Activated CD4-positive, alpha-beta T cell treated with anti-CD3 and anti-CD28 coated beads, Interleukin-10, Interleukin-2, amounts not matched to agents 100 ng/mL and 50 ng/mL, durations not matched to agents 16 hours and 8 hours (primary cell): ENCODE results near the gene USP11.
A peak's percentile ranks its signal among the peaks of the same experiment; 100 is the strongest.
"Not testable (repeated sequence)": the region's sequence is repeated elsewhere in the genome, so short reads cannot be mapped to it uniquely, and the experiment has no call there.

Experiments used
- DNase-seq: peaks from one replicate; pipeline ENCODE4 v3.0.0-alpha.2; 2020

USP11 gene

DNA sequence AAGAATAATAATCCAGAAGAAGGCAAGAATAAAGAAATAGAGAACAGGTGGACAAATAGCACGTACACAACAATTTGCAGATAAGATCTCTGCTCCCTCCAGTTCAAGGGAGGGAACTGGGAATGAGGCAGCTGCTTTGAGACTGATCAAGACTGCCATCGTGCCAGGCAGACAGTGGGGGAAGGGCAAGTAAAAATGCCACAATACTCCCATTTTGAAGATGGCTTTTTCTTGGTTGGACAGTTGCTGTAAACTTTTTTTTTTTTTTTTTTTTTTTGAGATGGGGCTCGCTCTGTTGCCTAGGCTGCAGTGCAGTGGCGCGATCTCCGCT is 17.2 kb downstream of the USP11 start:
- no peak for DNase-seq

GRCh38 chrX:47257620-47258019 is 24.8 kb downstream of the USP11 start:
- DNase-seq, result not testable (repeated sequence)

- DNase-seq, result peak; percentile 58
These were observed 31.8 kb downstream of the USP11 start for GRCh38 chrX:47264483-47265173.

DNA sequence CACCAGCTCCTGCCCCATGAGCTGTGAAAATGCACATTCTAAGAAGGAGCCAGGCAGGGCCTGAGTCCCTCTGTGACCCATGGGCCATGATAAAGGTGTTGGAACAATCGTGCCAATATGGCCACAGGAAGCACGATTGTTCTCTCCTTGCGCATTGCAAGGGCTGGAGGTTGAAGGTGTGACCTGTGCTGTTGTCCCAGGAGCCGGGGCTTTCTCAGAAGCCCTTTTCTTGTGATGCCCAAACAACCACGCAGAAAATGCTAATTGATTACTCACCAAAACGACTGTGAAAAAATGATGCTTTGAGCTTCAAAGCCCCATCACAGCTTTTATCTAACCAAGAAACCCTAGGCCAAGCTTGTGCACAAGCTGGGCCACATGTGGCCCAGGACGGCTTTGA is 33.8 kb downstream of the USP11 start:
- DNase-seq, result no peak

- no peak for DNase-seq
These were observed 39.2 kb downstream of the USP11 start for GRCh38 chrX:47272013-47272408.

DNA sequence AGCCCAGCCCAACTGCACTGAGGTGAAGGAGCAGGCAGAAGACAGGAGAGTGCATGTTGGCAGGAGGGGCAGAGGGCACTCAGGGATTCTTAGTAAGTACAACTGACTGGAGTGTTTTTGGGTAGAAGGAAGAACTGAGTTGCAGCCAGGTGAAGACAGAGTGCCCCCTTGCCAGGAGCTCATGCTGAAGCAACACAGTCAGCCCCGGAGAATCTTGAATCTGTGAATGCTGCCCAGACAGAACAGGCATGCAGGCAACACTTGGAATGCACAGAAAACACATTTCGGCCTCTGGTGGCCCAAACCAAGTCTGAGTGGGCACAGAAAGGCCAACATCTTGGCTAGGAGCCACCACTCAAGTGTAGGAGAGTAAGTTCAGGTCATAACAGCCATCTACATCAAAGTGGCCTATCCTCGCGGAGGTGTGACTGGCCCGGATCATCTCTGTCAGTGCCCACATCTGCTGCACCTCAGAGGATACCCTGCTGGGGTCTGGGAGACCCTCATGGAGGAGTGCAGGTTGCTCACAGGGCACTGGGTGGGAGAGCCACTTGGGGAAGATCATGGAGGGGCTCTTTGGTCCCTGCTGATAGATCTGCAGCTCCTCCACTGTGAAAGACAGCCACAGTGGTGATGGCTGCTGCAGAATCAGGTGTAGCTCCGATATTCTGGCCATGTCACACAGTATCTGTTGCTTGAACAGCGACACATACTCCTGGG is 40.4 kb downstream of the USP11 start:
- DNase-seq, result no peak

GRCh38 chrX:47278691-47279090 is 45.9 kb downstream of the USP11 start:
- no peak for DNase-seq

GRCh38 chrX:47283015-47283771 is 50.4 kb downstream of the USP11 start:
- no peak for DNase-seq

DNA sequence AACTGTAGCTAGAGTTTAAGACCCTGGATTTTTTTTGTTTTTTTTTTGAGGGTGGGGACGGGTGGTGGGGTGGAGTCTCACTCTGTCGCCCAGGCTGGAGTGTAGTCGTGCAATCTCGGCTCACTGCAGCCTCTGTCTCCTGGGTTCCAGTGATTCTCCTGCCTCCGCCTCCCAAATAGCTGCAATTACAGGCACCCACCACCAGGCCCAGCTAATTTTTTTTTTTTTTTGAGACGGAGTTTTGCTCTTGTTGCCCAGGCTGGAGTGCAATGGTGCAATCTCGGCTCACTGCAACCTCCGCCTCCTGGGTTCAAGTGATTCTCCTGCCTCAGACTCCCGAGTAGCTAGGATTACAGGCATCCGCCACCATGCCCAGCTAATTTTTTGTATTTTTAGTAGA is 51.8 kb downstream of the USP11 start:
- not testable (repeated sequence) for DNase-seq

DNA sequence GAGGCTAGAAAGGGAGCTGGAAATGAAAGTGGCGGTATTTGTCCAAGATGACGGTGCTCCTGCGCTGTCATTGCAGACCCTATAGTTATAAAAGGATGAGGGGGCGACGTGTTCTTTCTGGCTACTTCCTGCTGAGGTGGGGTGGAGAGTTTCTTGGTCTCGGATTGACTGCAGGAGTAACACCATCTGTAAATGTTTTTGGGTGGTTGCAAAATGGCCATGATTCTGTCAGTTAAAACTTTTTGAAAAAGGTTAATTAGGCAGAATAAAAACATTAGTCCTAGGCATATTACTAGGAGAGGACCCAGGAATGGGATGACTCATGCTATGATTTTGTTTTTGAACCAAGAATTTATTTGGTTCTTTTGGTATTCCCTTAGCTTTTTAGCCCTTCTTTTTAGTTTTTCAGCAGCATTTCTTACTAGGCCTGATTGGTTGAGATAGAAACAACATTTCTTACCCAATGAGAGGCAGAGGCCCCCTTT is 53.1 kb downstream of the USP11 start:
- no peak for DNase-seq

DNA sequence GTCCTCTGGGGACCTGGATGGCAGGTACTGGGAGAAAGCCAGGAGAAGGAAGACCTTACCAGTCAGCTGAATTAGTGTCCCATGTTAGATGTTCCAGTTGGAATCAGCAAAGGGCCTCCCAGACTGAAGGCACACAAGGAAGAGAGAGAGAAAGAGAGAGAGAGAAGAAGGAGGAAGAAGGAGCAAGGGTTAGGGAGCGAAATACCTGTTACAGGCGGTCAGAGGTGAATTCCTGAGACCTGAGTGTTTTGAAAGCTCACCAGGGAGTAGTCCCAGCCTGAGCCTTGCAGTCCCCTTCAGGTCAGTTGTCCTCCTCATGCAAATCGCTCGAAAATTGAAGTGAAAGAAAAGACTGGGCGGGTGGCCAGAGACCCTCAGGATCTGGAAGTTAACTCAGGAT is 60.3 kb downstream of the USP11 start:
- DNase-seq, result no peak

DNA sequence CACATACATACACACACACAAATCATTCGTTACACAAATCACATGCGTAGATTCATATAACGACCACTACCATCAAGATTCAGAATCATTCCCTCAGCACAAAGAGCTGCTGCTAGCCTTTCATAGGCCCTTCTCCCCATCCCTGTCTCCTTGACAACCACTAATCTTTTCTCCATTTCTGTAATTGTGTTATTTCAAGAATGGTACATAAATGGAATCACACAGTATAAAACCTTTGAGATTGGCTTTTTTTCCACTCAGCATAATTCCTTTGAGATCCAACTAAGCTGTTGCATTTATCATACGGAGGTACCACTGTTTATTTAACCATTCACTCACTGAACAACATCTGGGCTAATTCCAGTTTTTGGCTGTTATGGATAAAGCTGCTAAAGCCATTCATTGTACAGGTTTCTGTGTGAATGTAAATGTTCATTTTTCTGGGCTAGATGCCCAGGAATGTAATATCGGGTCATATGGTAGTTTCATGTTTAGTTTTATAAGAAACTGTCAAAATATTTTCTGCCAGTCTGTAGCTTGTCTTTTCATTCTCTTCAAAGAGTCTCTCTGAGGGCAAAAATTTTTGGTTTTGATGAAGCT is 64.1 kb downstream of the USP11 start:
- no peak for DNase-seq

DNA sequence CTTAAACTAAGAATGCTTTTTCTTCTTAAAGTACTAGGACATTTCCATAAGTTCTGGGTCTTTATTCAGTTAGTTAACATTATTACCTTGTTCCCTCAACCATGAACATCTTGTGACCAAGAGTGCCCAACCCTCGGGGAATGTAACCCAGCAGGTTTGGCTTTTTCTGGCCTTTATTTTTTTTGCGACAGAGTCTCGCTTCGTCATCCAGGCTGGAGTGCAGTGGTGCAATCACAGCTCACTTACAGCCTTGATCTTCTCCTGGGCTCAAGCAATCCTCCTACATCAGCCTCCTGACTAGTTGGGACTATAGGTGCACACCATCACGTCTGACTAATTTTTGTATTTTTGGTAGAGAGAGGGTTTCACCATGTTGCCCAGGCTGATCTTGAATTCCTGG is 65.1 kb downstream of the USP11 start:
- DNase-seq, result no peak
